Naive thymus-derived CD8-positive, alpha-beta T cell (primary cell): ENCODE results near the gene MYOD1. TPM values are rescaled to one million over a fixed set of nuclear protein-coding genes. Genes with fewer than 3 reads are reported as not detected.

Experiments
- ATAC-seq, 2 donors: fragments of 150-1000 bp; cut with Tn5 transposase in 1 of 2; sonication (Bioruptor Pico), chemical (Tn5 transposase) in 1 of 2; 1 replicate in 1 of 2; 2 replicates in 1 of 2; pipeline ENCODE4 v1.10.0; 2021; ENCODE audit warnings: mild to moderate bottlenecking in 2 of 2, moderate library complexity in 2 of 2
- POLR2A ChIA-PET: fragments of 350-600 bp; sonication (Branson Sonifier 250); formaldehyde crosslinking; loops from one replicate; lab custom pipeline; 2021; ENCODE audit warnings: antibody characterized with exemption; lab: Charles Lee
- DNase-seq, 10 donors: peaks; one replicate each; pipeline versions ENCODE4 v3.0.0 to v3.0.0-alpha.2; 2020 to 2022
- H3K27ac Mint-ChIP-seq, 10 donors: one replicate each; pipeline ENCODE4 v1.8.0; 2020 to 2022; ENCODE audit warnings: mild to moderate bottlenecking in 10 of 10, mixed read lengths in 10 of 10, moderate library complexity in 4 of 10, inconsistent platforms in 1 of 10
- H3K27me3 Mint-ChIP-seq, 5 donors: one replicate each; pipeline ENCODE4 v1.8.0; 2021 to 2022; ENCODE audit warnings: mixed read lengths in 5 of 5
- H3K36me3 Mint-ChIP-seq, 3 donors: one replicate each; pipeline ENCODE4 v1.8.0; 2020 to 2022; ENCODE audit warnings: mixed read lengths in 3 of 3, mild to moderate bottlenecking in 2 of 3, inconsistent platforms in 1 of 3
- H3K4me1 Mint-ChIP-seq, 4 donors: one replicate each; pipeline ENCODE4 v1.8.0; 2021 to 2022; ENCODE audit warnings: mixed read lengths in 4 of 4
- H3K4me3 Mint-ChIP-seq, 10 donors: one replicate each; pipeline ENCODE4 v1.8.0; 2020 to 2022; ENCODE audit warnings: mild to moderate bottlenecking in 10 of 10, mixed read lengths in 10 of 10, moderate library complexity in 6 of 10, inconsistent platforms in 1 of 10
- H3K9me3 Mint-ChIP-seq, 9 donors: one replicate each; pipeline ENCODE4 v1.8.0; 2020 to 2022; ENCODE audit warnings: mixed read lengths in 9 of 9, mild to moderate bottlenecking in 3 of 9, inconsistent platforms in 1 of 9, moderate library complexity in 1 of 9
- polyA plus RNA-seq, 3 donors: library from polyadenylated mRNA; unstranded; fragments of 300-500 nt; fragmentation: Illumina TruSeq; gene quantifications; one replicate each; pipeline ENCODE4 v1.2.3, GENCODE V29; 2021
- total RNA-seq, 8 experiments: library from RNA in 2 of 8; stranded (reverse) in 2 of 8; gene quantifications; one replicate each; pipeline ENCODE4 v1.2.3 and lab custom pipeline; 2021 to 2026

MYOD1 gene
- total and polyA plus RNA-seq, 5 experiments from 2014 or later = not detected

- H3K4me3 Mint-ChIP-seq = no peak overlapping the region
- H3K36me3 Mint-ChIP-seq = no peaks in the 10 kb centered on the region
- H3K4me1 Mint-ChIP-seq = no peaks in the 10 kb centered on the region
- H3K9me3 Mint-ChIP-seq = no peaks in the 10 kb centered on the region
- DNase-seq = no peak
- no peak for ATAC-seq
- POLR2A ChIA-PET = no interaction called here
- H3K27me3 Mint-ChIP-seq = peaks cover 0 to 9% (median 2%) of the 10 kb centered on the region in 5 donors
- H3K27ac Mint-ChIP-seq = no peak overlapping the region
Observed at GRCh38 chr11:17763703-17764102, 44.3 kb downstream of the MYOD1 start.

DNA sequence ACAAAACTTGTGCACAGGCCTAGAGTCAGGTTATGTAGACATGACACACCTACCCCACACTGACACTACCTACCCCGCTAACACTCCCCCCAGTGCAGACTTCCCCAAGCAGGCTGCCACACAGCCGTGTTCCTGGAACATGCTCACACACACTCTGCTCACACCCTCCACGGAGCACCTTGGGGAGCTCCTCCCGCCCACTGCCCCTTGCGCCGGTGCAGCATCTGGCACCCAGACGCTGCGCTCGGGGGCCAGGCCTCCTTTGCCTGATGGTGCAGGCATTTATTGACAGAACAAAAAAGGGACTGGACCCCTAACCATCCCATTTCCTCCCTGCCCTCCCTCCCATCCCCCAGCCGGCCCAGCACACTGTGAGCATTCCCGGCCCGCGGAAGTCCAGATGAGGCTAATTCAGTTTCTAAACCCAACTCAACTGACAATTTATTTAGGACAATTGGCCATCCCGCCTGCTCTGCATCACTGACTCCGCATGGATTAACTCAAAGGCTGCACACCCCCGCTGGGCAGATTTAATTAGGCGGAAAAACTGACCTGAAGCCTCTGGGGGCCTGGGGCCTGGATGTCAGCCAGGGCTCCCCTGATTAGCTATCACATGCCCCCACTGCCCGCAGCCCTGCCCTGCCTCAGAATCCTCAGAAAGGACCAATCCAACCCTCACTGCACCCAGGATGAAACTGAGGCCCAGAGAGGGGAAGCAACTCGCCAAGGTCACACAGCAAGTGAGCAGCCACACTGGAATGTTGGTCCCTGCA is 45.3 kb downstream of the MYOD1 start:
- Mint-ChIP-seq H3K4me1 (no peaks in the 10 kb centered on the region), H3K27ac (no peak overlapping the region), H3K4me3 (no peak overlapping the region), H3K9me3 (no peaks in the 10 kb centered on the region), H3K27me3 (peaks cover 0 to 12% (median 2%) of the 10 kb centered on the region in 5 donors), H3K36me3 (no peaks in the 10 kb centered on the region)
- POLR2A ChIA-PET = no interaction called here
- DNase-seq (no peak), ATAC-seq (no peak)

GRCh38 chr11:17765356-17766072 is 46.1 kb downstream of the MYOD1 start:
- no peaks in the 10 kb centered on the region for H3K9me3 Mint-ChIP-seq
- no peak for ATAC-seq
- no peak overlapping the region for H3K4me3 Mint-ChIP-seq
- no peak overlapping the region for H3K27ac Mint-ChIP-seq
- DNase-seq = peak in 1 of 10 donors; percentile 15
- H3K36me3 Mint-ChIP-seq = no peaks in the 10 kb centered on the region
- no peaks in the 10 kb centered on the region for H3K4me1 Mint-ChIP-seq
- POLR2A ChIA-PET = no interaction called here
- H3K27me3 Mint-ChIP-seq = peaks cover 0 to 12% (median 2%) of the 10 kb centered on the region in 5 donors

DNA sequence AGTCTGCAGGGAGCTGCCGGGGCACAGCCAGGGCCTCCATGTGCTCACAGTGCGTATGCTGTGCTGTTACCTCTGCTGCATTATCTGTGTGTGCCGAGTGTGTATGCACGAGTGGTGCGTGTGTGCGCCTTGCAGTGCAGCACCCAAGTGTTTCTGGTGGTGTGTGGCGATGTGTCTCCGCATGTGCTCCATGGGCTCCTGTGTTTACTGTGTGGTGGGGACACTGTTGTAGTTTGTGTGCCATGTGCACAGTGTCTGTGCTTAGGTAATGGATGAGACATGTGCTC is 46.6 kb downstream of the MYOD1 start:
- Mint-ChIP-seq H3K36me3 (no peaks in the 10 kb centered on the region), H3K9me3 (no peaks in the 10 kb centered on the region), H3K27ac (no peak overlapping the region), H3K4me3 (no peak overlapping the region), H3K4me1 (no peaks in the 10 kb centered on the region), H3K27me3 (peaks cover 0 to 12% (median 2%) of the 10 kb centered on the region in 5 donors)
- POLR2A ChIA-PET = no interaction called here
- ATAC-seq (no peak), DNase-seq (peak in 1 of 10 donors; percentile 4)

DNA sequence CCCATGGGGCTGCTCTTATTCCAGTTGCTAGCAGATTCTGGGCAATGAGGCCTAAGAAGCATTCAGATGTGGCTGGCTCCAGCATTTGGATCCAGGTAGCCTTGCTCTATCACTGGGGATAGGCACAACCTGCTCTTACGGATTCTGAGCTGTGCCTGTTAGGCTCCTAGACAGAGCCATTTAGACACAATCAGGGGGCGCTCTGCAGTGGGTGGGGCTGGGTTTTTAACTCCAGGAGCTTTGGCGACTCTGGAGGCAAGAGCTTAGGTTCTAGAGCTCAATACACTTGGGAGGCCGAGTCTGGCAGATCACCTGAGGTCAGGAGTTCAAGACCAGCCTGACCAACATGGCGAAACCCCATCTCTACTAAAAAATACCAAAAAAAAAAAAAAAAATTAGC is 47.2 kb downstream of the MYOD1 start:
- H3K9me3 Mint-ChIP-seq = no peaks in the 10 kb centered on the region
- H3K4me3 Mint-ChIP-seq = no peak overlapping the region
- POLR2A ChIA-PET = interaction anchor here (0.7 kb wide), 1 partner anchor 1056 kb away, joined by 3 read pairs; no protein-coding TSS in a partner anchor
- H3K27ac Mint-ChIP-seq = no peak overlapping the region
- H3K36me3 Mint-ChIP-seq = no peaks in the 10 kb centered on the region
- H3K4me1 Mint-ChIP-seq = no peaks in the 10 kb centered on the region
- DNase-seq = peak in 1 of 10 donors; percentile 22
- no peak for ATAC-seq
- peaks cover 0 to 12% (median 2%) of the 10 kb centered on the region in 5 donors for H3K27me3 Mint-ChIP-seq

GRCh38 chr11:17767301-17767885 is 48.0 kb downstream of the MYOD1 start:
- H3K4me3 Mint-ChIP-seq = no peak overlapping the region
- H3K27ac Mint-ChIP-seq = no peak overlapping the region
- H3K36me3 Mint-ChIP-seq = no peaks in the 10 kb centered on the region
- DNase-seq = peak in 1 of 10 donors; percentile 13
- POLR2A ChIA-PET = interaction anchor here (0.7 kb wide), 1 partner anchor 1055 kb away, joined by 3 read pairs; no protein-coding TSS in a partner anchor
- no peaks in the 10 kb centered on the region for H3K9me3 Mint-ChIP-seq
- no peak for ATAC-seq
- H3K27me3 Mint-ChIP-seq = peaks cover 0 to 9% (median 2%) of the 10 kb centered on the region in 5 donors
- no peaks in the 10 kb centered on the region for H3K4me1 Mint-ChIP-seq

DNA sequence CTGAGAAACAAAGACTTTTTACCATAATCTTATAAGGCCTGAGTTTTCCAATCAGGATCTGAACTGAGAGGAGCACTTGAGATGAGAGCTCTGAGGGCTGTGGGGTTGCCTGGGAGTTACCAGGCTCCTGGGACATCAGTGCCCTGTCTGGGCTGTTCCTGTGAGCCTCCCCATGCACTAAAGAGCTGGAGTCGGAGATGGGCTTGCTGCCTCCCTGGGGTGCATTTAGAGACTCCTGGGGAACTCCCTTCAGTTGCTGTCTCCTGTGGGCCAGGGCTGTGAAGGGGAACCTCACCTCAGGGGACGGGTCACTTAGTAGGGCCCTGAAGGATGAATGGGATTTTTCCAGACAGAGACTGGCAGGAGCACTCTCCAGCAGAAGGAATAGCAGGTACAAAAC is 48.5 kb downstream of the MYOD1 start:
- Mint-ChIP-seq H3K27ac (no peak overlapping the region), H3K4me1 (no peaks in the 10 kb centered on the region), H3K4me3 (no peak overlapping the region), H3K36me3 (no peaks in the 10 kb centered on the region), H3K27me3 (peaks cover 0 to 9% (median 2%) of the 10 kb centered on the region in 5 donors), H3K9me3 (no peaks in the 10 kb centered on the region)
- ATAC-seq (no peak), DNase-seq (peak in 1 of 10 donors; percentile 23)
- POLR2A ChIA-PET = no interaction called here

- no peak overlapping the region for H3K27ac Mint-ChIP-seq
- POLR2A ChIA-PET = interaction anchor here (0.7 kb wide), 1 partner anchor 1837 kb away, joined by 3 read pairs; no protein-coding TSS in a partner anchor
- H3K9me3 Mint-ChIP-seq = no peaks in the 10 kb centered on the region
- peak in 1 of 10 donors; percentile 44 for DNase-seq
- no peaks in the 10 kb centered on the region for H3K4me1 Mint-ChIP-seq
- ATAC-seq = no peak
- H3K27me3 Mint-ChIP-seq = peaks cover 0 to 9% (median 2%) of the 10 kb centered on the region in 5 donors
- H3K36me3 Mint-ChIP-seq = no peaks in the 10 kb centered on the region
- no peak overlapping the region for H3K4me3 Mint-ChIP-seq
Observed at GRCh38 chr11:17768547-17768946, 49.2 kb downstream of the MYOD1 start.

GRCh38 chr11:17769218-17769617 is 49.8 kb downstream of the MYOD1 start:
- POLR2A ChIA-PET = no interaction called here
- peaks cover 0 to 5% (median 0%) of the 10 kb centered on the region in 5 donors for H3K27me3 Mint-ChIP-seq
- H3K4me1 Mint-ChIP-seq = no peaks in the 10 kb centered on the region
- no peak overlapping the region for H3K4me3 Mint-ChIP-seq
- no peaks in the 10 kb centered on the region for H3K36me3 Mint-ChIP-seq
- ATAC-seq (no peak), DNase-seq (peak in 1 of 10 donors; percentile 30)
- H3K9me3 Mint-ChIP-seq = no peaks in the 10 kb centered on the region
- H3K27ac Mint-ChIP-seq = no peak overlapping the region

GRCh38 chr11:17770048-17770652 is 50.8 kb downstream of the MYOD1 start:
- DNase-seq (peak in 1 of 10 donors; percentile 46), ATAC-seq (no peak)
- H3K27ac Mint-ChIP-seq = no peak overlapping the region
- no peaks in the 10 kb centered on the region for H3K9me3 Mint-ChIP-seq
- no peak overlapping the region for H3K4me3 Mint-ChIP-seq
- POLR2A ChIA-PET = no interaction called here
- H3K4me1 Mint-ChIP-seq = no peaks in the 10 kb centered on the region
- H3K36me3 Mint-ChIP-seq = no peaks in the 10 kb centered on the region
- H3K27me3 Mint-ChIP-seq = peaks cover 0 to 3% (median 0%) of the 10 kb centered on the region in 5 donors

- H3K27me3 Mint-ChIP-seq = peaks cover 0 to 3% (median 0%) of the 10 kb centered on the region in 5 donors
- H3K9me3 Mint-ChIP-seq = peaks cover 0 to 1% (median 0%) of the 10 kb centered on the region in 9 donors
- H3K27ac Mint-ChIP-seq = peak overlapping the region in 1 of 10 donors; percentile 42
- DNase-seq (no peak), ATAC-seq (no peak)
- no peak overlapping the region for H3K4me3 Mint-ChIP-seq
- POLR2A ChIA-PET = no interaction called here
- H3K36me3 Mint-ChIP-seq = no peaks in the 10 kb centered on the region
- no peaks in the 10 kb centered on the region for H3K4me1 Mint-ChIP-seq
Observed at GRCh38 chr11:17770917-17771316, 51.5 kb downstream of the MYOD1 start.

GRCh38 chr11:17771415-17771814 is 52.0 kb downstream of the MYOD1 start:
- Mint-ChIP-seq H3K4me3 (no peak overlapping the region), H3K4me1 (no peaks in the 10 kb centered on the region), H3K9me3 (peaks cover 0 to 2% (median 0%) of the 10 kb centered on the region in 9 donors), H3K27me3 (peaks cover 0 to 3% (median 0%) of the 10 kb centered on the region in 5 donors), H3K27ac (no peak overlapping the region), H3K36me3 (no peaks in the 10 kb centered on the region)
- POLR2A ChIA-PET = no interaction called here
- no peak for ATAC-seq
- peak in 1 of 10 donors; percentile 13 for DNase-seq
